Endodermal cell (in vitro differentiated cells): ENCODE measurements around the gene ARHGAP32. TPM values are rescaled to one million over a fixed set of nuclear protein-coding genes. Genes with fewer than 3 reads are reported as not detected.

ENCODE experiments used
- DNase-seq: peaks from one replicate; pipeline ENCODE4 v3.0.0-alpha.2; 2017
- H3K27ac ChIP-seq: 2 replicates; pipeline ENCODE4 v1.5.1; 2013; ENCODE audit warnings: mild to moderate bottlenecking, low read depth, low read length, moderate library complexity
- H3K27me3 ChIP-seq: 2 replicates; pipeline ENCODE4 v1.6.1; 2013; ENCODE audit warnings: mild to moderate bottlenecking, low read length, moderate library complexity; ENCODE audit not compliant: insufficient read depth, control insufficient read depth, poor library complexity, severe bottlenecking
- H3K36me3 ChIP-seq: 2 replicates; pipeline ENCODE4 v1.7.0; 2013; ENCODE audit warnings: mild to moderate bottlenecking, low read length, moderate library complexity; ENCODE audit not compliant: control insufficient read depth, insufficient read depth
- H3K4me1 ChIP-seq: one replicate; pipeline ENCODE4 v1.7.0; 2013; ENCODE audit warnings: low read length; ENCODE audit not compliant: control insufficient read depth, insufficient read depth
- H3K4me3 ChIP-seq: 2 replicates; pipeline ENCODE4 v1.5.1; 2013; ENCODE audit warnings: mild to moderate bottlenecking, low read length, moderate library complexity
- H3K9ac ChIP-seq: 2 replicates; pipeline ENCODE4 v1.6.1; 2013; ENCODE audit warnings: mild to moderate bottlenecking, low read length, moderate library complexity; ENCODE audit not compliant: poor library complexity, severe bottlenecking; ENCODE audit errors: extremely low read depth
- H3K9me3 ChIP-seq: 2 replicates; pipeline ENCODE4 v1.6.1; 2013; ENCODE audit warnings: mild to moderate bottlenecking, low read length, moderate library complexity; ENCODE audit not compliant: control insufficient read depth
- H3K27ac Mint-ChIP-seq: 2 replicates; pipeline ENCODE4 v1.8.0; 2020; ENCODE audit warnings: mixed read lengths
- H3K27me3 Mint-ChIP-seq: 2 replicates; pipeline ENCODE4 v1.8.0; 2021; ENCODE audit warnings: mild to moderate bottlenecking, mixed read lengths; ENCODE audit not compliant: insufficient read depth
- H3K36me3 Mint-ChIP-seq: 2 replicates; pipeline ENCODE4 v1.8.0; 2020; ENCODE audit warnings: low read depth, mixed read lengths
- H3K4me1 Mint-ChIP-seq: 2 replicates; pipeline ENCODE4 v1.8.0; 2020; ENCODE audit warnings: mixed read lengths
- H3K4me3 Mint-ChIP-seq: 2 replicates; pipeline ENCODE4 v1.8.0; 2020; ENCODE audit warnings: mild to moderate bottlenecking, moderate library complexity, mixed read lengths
- H3K9me3 Mint-ChIP-seq: 2 replicates; pipeline ENCODE4 v1.8.0; 2020; ENCODE audit warnings: mild to moderate bottlenecking, mixed read lengths
- CTCF ChIP-seq: fragments of 200-600 bp; sonication (generic); conservative IDR thresholded peaks from 2 replicates; pipeline ENCODE4 v1.5.0; 2021; ENCODE audit warnings: antibody characterized with exemption, mild to moderate bottlenecking
- WGBS, 2 experiments: methylation state at CpG; one replicate each; pipeline versions ENCODE4 v1.1.5 to v1.1.7; 2013; ENCODE audit warnings: missing lambda C conversion rate in 2 of 2, mixed read lengths in 1 of 2; ENCODE audit not compliant: insufficient coverage in 1 of 2, insufficient read length in 1 of 2; 5-methylcytosine and 5-hydroxymethylcytosine counted together
- total RNA-seq, 2 donors: library from RNA; stranded (reverse); fragmentation: NEBNext Ultra II Directional in 1 of 2; extraction: Animal tissue kit (Norgen Biotek cat#: 25700) in 1 of 2; gene quantifications; 2 replicates in 1 of 2; 3 replicates in 1 of 2; pipeline ENCODE4 v1.2.1, GENCODE V29; 2021

ARHGAP32 gene
- total RNA-seq, 2 donors from 2014 or later: 36.4 to 65.8 TPM

DNA sequence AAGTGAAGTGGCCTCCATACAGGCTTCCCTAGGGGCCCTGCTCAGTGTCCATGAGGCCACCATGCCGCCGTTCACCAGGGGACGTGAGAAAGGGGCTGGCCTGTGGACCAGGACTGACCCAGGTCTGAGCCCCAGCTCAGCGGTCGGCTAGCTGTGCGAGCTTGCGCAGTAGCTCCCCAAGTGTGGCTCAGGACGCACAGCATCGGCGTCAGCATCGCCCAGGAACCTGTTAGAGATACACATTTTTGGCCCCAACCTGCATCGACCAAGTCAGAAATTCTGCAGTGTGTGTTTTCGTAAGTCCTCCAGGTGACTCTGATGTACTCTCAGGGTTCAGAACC, 249.9 kb downstream of the ARHGAP32 start:
- DNase-seq: no peak
- Histone ChIP-seq H3K4me1 (no peaks in the 10 kb centered on the region), H3K9ac (no peak overlapping the region), H3K27ac (no peak overlapping the region), H3K36me3 (no peaks in the 10 kb centered on the region), H3K9me3 (no peaks in the 10 kb centered on the region), H3K4me3 (no peak overlapping the region), H3K27me3 (no peaks in the 10 kb centered on the region)
- H3K27me3 Mint-ChIP-seq: peaks cover 9% of the 10 kb centered on the region
- no peaks in the 10 kb centered on the region for H3K36me3 Mint-ChIP-seq
- no peaks in the 10 kb centered on the region for H3K4me1 Mint-ChIP-seq
- no peak for TF ChIP-seq CTCF
- WGBS, 2 experiments: 94% methylated on average over 13 of the region's 13 CpGs
- no peak overlapping the region for H3K27ac Mint-ChIP-seq
- H3K9me3 Mint-ChIP-seq: no peaks in the 10 kb centered on the region
- H3K4me3 Mint-ChIP-seq: no peak overlapping the region

DNA sequence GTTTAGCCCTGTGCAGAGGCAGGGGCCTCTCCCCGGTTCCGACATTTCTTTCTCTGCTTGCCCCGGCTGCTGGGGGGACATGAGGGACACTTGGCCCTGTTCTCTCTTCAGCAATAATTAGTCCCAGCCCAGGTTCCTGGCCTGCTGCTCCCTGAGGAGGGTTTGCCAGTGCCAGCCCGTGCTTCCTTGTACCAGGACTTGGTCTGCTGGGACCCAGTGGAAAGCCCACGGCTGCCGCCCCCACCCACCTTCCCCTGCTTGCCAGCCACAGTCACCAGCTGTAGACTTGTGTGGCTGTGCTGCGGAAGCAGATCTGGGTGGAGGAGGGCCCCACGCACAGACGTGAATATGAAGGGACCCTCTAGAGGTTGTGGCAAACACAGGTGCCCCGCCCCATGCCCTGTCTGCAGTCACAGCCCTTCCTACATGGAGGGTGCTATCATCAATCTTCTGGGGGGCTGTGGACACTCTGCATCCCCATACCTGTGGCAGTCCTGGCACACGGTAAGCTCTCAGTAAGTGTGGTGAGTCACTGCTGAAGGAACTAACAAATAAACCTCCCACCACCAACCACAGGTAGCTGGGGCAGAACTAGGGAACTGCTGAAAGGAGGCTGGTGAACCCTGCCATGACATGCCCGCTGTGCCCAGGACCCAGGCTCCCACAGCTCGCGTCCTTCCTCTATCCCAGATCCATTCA, 250.4 kb downstream of the ARHGAP32 start:
- no peak overlapping the region for H3K9ac ChIP-seq
- no peak overlapping the region for H3K4me3 ChIP-seq
- Mint-ChIP-seq H3K27ac (no peak overlapping the region), H3K4me1 (no peaks in the 10 kb centered on the region), H3K36me3 (no peaks in the 10 kb centered on the region), H3K27me3 (peaks cover 9% of the 10 kb centered on the region), H3K4me3 (no peak overlapping the region), H3K9me3 (no peaks in the 10 kb centered on the region)
- no peaks in the 10 kb centered on the region for H3K9me3 ChIP-seq
- no peaks in the 10 kb centered on the region for H3K27me3 ChIP-seq
- H3K4me1 ChIP-seq: no peaks in the 10 kb centered on the region
- DNase-seq: no peak
- H3K36me3 ChIP-seq: no peaks in the 10 kb centered on the region
- no peak overlapping the region for H3K27ac ChIP-seq
- TF ChIP-seq CTCF: no peak
- 88 to 89% methylated on average over 8 to 14 of the region's 14 CpGs for WGBS, 2 experiments

DNA sequence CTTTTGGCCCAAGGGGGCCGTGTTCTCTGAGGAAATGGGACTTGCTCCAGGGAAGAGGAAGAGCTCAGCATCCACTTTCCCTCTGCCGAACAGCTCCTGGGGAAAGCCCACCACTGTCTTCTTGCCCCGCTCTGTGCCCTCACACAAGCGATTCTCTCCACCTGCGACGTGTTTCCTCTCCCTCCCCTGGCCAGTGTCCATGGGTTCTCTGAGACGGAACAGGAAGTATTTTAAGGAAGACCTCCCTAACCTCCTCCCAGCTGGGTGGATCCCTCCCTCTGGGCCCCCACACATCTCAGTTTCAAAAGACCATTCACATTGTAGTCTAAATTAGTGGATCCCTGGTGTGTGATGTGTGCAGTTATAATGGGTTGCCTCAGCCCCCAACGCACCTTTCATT, 251.0 kb downstream of the ARHGAP32 start:
- no peak for TF ChIP-seq CTCF
- no peaks in the 10 kb centered on the region for H3K36me3 Mint-ChIP-seq
- H3K27ac Mint-ChIP-seq: no peak overlapping the region
- no peaks in the 10 kb centered on the region for H3K27me3 ChIP-seq
- no peak overlapping the region for H3K27ac ChIP-seq
- H3K4me1 Mint-ChIP-seq: peaks cover 2% of the 10 kb centered on the region
- no peaks in the 10 kb centered on the region for H3K9me3 ChIP-seq
- H3K27me3 Mint-ChIP-seq: peaks cover 9% of the 10 kb centered on the region
- DNase-seq: no peak
- no peaks in the 10 kb centered on the region for H3K4me1 ChIP-seq
- no peak overlapping the region for H3K4me3 ChIP-seq
- WGBS, 2 experiments: 81 to 89% methylated on average over 3 to 8 of the region's 8 CpGs
- H3K9me3 Mint-ChIP-seq: no peaks in the 10 kb centered on the region
- no peaks in the 10 kb centered on the region for H3K36me3 ChIP-seq
- H3K9ac ChIP-seq: no peak overlapping the region
- no peak overlapping the region for H3K4me3 Mint-ChIP-seq
